NCI-H2107 treated with DMSO at 0.1 percent for 48 hours (cell line): ENCODE results near the gene HEMK1.

Experiments
- DNase-seq: peaks from one replicate; lab custom pipeline; 2025; ENCODE audit not compliant: unreplicated experiment; lab: John Stamatoyannopoulos, UW

The HEMK1 gene

DNA sequence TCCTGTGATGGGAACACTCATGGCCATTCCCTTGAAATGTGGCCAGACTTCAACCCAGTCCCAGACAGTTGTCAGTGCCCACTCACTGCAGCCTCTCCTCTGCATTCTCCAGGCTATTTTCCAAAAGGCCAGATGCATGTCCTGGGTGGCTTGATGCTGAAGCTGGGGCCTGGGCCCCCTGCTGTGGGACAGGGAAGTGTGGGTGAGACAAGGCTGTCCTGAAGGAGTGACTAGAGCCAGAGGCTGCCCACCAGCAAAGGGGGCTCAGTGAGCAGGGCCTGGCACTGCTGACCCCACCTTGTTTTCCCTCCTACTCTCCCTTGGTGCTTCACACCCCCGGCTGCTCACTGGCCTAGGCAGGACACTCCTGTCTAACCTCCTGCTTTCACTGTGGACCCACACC is 30.4 kb downstream of the HEMK1 start:
- DNase-seq, result no peak

DNA sequence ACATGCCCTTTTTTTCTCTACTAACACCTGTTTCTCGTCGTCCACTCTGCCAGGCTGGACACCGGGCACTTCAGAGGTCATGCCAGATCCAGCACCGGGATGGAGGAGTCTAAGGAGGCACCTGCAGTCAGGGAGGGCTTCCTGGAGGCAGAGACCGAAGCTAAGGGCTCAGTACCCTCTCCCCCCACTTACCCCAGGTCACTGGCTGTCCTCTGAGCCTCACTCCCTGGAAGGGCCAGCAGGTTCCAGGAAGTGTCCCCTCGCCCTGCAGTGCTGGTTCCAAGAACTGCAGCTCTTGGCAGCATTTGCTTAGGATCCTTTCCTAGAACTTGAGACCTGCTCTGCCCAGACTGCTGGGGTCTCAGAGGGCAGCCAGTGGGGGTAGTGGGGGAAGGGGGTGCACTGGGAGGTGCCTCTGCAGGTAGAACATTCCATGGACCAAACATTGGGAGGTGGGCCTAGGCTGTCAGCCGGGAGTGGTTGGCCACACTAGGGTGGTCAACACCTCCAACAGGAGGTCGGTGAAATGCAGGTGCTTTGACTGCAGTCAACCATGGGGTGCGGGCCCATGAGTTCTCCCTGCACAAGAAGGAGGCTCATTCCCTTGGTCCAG is 30.9 kb downstream of the HEMK1 start:
- DNase-seq, result no peak

DNA sequence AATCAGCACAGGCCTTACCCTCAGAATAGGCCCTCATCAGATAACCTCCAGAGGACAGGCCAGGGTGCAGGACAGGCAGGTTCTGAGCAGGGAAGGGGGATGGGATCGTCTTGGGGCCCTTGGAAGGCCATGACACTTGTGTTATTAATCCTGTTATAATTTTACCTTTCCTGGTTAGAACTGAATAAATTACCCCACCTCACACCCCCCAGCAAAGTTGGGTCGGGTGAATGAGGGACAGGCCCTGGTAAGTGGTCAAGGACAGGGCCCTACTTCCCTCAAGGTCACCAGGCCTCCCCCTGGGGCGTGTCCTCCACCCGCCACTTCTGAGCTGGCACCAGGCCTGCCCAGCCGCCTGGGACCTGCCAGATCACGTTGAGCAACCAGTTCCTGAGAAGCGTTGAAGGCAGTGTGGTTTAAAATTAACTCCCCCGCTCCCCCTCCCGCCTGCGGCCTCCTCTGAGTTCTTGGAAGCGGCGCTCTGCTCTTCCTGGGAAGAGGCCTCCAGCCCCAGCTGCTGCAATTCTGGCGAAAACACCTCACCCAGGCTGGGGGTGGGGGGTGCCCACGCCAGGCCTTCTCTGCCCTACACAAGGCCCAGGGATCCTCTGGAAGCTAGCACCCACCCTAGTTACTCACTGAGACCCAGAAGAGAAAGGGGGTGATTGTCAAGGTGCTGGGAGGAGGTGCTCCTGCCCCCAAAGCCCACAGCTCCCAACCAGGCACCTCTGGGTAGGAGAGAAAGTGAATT is 31.7 kb downstream of the HEMK1 start:
- peak; percentile 78 for DNase-seq

DNA sequence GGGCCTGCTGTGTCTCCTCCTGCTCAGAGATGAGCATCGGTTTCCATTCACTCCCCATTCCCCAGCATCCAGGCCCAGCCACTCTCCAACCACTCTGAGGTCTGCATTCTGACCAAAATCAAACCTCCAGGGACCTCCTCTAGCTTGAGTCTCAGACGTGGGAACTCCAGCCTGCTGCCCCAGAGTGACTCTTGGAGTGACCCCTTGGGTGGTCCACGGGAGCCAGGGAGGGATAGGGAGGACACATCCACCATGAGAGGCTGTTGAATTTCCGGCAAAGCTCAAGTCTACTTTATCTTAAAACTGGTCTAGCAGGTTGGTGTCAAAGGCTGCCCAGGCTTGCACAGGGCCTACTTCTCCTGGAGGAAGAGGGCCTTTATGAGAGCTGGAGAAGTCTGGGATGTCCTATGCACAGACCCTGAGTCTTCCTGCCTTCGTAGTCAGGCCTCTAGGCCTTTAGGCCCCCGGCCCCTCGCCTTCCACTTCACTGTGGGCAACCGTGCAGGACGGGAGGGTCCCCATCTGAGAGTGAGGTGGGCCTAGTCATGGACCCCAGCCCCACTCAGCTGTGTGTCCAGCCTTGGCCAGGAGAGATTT is 33.4 kb downstream of the HEMK1 start:
- no peak for DNase-seq

DNA sequence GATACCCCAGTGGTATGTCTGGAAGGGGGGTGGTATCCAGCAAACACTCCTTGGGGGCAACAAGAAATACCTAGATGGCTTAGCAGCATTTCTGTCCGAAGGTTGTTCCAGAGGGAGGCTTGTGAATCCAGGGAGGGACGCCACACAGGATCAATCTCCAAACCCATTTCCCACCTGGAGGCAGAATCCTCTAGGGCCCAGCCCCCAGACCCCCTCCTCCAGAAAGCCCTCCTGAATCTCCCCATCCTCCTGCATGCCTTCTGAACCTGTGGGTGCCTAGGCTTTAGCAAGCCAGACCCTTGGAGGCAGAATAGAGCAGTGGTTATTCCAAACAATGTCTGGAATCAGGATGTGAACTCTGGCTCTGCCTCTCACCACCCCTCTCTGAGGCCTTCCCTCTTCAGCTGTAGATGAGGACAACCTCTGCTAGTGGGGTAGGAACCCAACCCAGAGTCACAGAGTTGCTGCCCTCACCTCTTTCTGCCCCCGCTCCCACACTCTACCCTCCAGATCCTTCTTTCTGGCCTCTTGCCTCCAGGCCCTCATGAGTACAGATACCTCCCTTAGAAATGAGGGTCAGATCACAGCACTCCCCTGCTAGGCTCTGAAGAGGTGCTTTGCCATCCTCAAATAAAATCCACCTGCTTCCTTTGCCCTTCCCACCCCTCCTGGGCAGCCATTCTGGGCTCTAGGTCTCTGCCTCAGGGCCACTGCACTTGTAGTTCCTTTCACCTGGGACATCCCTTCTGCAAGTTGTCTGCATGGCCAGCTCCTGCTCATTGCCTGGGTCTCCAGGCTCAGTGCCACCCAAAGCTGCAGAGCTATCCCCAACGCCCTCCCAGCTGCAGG is 34.2 kb downstream of the HEMK1 start:
- DNase-seq, result no peak

DNA sequence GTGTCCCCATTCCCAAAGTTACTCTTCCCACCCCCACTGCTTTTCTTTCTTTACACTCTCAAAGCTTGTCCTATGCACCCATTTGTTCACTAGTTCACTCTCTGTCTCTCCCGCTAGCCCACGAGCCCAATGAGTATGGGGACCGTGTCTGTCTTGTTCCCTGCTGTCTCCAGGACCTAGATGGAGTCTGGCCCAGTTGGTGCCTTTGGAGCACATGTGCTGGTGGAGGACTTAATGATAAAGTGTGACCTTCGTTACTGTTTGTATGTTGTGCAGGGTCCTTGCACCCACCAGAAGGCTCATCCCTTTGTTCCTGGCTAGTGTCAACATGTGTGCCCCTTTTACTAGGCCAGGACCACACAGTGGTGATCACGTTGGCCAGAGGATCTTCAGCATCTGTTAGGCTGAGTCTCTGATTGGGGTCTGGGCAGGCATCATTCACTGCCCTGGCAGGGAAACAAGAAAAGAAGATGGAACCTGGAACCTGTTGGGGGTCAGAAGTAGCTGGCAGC is 34.8 kb downstream of the HEMK1 start:
- no peak for DNase-seq

DNA sequence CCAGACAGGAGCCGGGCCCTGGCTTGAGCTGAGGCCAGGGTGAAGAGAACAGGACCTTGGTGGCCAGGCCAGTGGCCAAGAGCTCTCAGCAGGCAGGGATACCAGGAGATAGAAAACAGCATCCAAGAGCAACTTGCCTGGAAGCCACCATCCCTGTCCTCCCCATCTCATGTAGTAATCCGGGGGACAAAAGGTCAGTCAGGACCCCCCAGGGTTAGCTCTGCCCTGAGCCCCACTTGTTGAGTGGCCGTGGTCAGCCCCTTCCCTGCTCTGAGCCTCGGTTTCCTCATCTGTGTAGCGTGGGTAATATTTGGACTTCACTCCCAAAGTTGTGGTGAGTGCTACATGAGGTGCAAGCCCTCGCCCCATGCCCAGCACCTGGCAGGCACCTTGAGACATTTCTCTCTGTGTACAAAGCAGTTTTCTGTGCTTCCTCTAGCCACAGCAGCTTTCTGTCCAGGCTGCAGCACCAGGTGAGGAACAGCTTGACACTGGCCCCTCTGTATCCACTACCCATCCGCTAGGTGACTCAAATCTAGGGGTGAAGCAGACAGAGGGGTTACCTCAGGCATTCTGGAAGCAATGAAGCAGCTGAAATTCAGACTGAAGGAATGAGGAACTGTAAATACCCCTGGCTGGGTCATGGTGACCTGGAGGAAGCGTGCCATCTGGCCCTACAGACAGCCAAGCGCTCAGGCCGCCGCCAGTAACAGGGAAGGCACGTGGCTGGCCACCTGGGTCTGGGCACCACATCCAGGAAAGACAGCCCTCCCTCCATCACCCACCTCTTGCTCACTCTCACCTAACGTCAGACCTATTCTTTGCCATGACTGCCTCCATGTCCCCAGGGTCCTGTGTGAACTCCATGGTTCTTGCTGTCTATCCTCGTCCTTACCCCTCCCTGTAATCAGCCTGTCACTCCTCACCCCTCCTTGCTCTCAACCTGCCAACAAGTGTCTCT is 35.6 kb downstream of the HEMK1 start:
- no peak for DNase-seq

DNA sequence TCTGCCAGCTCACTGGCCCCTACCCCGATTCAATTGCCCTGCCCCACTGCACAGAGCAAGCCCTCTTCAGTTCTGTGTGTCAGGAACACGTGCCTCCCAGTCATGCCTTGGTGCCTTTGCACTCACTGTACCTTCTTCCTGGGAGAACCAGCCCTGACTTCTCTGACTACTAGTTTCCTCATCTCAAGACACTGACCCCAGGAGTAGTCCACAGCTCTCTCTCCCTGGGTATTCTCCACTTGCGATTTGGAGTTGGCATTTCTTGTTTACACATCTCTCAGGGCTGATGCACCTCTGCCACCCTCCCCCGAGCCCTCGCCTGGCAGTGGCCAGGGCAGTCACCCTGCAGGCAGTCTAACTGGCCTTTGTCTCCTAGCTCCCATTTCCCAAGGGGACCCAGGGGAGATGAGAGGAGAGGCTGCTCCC is 36.6 kb downstream of the HEMK1 start:
- DNase-seq, result no peak

DNA sequence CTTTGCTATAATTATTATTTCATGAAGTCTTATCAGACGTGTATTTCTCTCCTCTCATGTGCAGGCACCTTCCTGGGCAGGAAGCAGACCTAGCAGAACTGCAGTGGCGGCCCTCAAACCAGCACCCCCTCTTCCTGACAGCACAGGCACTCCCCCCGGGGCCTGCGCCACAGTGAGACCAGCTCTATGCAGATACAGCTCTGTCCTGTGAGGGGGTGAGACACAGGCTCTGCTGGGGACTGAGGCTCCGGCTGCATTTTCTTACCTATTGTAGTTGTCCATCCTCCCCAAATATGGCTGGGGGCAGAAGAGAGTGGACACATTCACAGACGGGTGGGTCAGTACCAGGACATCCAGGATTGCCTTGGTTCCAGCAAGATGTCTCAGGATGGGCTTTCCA is 37.3 kb downstream of the HEMK1 start:
- no peak for DNase-seq

DNA sequence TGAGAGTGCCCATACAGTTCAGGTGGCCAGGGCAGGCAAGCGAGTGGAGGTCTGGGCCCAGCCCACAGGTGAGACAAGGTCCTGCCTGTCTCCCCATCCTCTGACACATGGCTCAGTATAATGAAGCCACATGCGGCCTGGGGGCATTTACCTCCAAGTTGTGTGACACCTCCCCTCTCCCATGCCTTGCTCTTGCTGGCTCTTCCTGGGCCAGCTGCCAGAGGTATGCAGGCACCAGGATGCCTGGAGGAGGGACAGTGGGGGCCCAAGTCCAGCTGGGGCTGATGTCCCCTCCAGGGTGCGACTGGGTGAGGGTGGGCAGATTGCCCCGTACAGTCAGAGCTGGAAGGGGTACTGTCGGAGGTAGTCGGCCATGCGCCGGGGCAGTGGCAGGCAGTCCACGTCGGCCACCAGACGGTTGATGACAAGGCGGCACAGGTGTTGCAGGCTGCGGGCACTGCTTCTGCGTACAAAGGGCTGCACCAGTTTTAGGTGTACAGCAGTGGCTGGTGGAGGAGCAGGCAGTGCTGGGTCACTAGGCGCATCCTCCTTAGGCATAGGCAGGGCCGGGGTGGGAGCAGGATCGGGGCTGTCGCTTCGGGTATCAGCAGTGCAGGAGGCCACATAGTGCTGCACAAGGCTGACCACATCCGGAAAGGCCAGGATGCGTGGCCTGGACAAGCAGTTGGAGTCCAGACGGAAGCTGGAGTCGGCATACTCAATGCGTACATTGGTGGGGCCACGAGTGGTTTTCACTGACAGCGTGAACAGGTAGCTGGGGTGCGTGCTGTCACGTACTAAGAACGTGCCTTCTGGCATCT is 38.2 kb downstream of the HEMK1 start:
- DNase-seq, result no peak

DNA sequence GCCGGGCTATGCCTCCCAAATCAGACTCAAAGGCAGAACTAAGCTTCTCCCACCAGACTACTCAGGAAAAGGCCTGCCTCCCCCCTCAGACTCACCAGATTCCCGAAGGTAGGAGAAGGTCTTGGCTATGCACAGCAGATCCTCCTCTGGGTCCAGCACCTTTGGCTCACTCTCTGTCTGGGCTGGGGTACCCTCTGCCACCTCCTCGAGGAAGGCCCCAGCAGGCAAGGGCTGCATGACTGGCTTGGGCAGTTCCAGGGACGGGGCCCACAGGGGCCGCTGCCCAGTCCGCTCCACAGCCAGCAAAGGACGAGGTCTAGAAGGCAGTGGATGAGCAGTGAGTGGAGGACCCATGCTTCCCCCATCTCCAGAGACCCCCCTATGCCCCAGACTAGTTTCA is 39.0 kb downstream of the HEMK1 start:
- DNase-seq, result no peak

DNA sequence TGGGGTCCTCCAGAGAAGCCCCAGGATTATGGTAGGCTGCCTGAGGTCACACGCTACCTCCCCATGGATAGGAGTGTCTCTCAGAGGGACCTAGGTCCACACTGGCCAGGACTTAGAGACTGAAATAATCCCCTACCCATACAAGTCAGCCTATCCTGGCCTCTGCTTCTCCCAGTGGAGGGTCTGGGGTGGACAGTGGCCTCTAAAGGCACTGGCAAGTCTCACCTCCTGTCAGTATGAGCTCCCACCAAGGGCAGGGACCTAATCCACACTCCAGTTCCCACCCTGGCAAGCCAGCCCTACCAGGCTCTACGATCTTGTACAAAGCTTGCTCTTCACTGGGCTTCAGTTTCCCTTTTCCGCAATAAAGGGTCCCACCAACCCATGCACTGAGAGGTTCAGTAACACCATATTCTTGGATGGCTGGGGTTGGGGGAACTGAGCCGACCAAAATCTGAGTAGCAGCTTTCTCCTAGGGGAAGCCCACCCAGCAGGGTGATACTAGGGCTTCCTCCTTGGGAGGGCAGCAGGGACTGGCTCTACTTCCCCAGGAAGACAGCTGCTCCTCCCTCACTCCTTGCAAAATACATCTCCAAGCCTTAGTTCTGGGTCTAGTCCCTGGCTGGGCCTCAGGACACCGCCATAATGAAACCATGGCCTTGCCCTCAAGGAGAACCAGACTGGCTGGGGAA is 39.9 kb downstream of the HEMK1 start:
- DNase-seq, result no peak

DNA sequence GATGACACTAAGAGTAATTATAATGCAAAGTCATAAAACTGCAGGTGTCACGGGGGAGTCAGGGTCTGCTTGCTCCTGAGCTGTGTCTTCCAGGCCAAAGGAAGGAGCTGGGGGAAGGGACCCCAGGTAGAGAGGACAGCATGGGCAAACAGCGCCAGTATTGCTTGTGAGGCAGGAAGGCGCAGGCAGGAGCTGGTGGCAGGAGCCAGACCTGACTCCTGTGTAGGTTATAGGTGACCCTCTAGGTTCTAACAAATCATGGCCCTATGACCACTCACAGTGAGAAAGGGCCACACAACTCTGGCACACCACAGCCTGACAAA is 40.4 kb downstream of the HEMK1 start:
- no peak for DNase-seq

DNA sequence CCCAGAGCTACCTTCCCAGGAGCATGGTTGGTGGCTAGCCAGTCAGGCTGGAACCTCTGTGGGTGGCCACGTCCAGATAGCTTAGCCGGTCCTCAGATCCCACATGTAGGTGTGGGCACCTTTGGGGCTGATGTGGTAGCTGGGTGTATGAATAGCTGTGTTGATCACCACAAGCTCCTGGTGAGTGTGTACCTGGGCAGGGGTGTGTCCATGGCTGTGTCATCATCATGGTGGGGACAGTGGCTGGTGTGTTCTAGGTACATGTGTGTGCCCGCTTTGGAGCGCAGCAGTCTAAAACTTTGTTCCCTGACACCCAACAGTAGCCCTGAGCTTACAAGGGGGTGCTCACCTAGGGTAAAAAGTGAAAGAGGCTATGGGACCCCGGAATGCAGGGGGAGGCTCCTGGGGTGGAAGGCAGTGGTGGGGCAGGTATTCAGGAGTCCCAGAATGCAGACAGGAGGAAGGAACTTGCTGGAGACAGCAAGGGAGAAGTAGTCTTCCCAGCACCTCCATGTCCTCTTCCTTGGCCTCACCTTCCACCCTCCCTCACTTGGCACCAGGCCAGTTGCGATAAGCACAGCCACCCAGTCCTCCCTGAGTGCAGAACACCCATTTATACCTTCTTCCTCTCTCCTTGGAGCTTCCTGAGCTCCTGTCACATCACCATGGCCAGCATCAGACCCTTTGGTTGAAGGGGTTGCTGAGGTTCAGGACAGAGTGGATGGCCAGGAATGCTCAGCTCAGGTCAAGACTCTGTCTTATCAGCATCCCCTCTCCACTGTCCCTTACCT is 41.1 kb downstream of the HEMK1 start:
- DNase-seq, result no peak

DNA sequence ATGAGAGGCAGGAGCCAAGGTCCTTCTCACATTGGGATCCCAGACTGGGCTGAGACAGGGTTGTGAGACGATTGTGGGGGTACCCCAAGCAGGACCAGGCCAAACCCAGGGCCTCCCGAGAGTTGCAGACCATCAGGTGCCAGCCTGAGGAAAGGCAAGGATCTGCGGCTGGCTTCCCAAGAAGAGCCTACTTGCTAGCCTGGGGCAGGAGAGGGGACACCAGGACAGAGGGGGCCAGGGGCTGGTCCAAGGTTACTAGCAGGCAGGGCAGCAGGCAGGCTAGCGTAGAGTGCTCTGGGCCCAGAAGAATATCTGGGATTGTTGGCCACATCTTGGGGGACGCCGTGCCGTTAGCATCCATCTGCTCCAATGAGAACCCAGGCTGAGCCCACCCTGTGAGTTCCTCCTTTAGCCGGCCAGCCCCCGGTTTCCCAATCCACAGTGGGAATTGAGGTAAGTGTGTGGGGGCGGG is 41.7 kb downstream of the HEMK1 start:
- no peak for DNase-seq

DNA sequence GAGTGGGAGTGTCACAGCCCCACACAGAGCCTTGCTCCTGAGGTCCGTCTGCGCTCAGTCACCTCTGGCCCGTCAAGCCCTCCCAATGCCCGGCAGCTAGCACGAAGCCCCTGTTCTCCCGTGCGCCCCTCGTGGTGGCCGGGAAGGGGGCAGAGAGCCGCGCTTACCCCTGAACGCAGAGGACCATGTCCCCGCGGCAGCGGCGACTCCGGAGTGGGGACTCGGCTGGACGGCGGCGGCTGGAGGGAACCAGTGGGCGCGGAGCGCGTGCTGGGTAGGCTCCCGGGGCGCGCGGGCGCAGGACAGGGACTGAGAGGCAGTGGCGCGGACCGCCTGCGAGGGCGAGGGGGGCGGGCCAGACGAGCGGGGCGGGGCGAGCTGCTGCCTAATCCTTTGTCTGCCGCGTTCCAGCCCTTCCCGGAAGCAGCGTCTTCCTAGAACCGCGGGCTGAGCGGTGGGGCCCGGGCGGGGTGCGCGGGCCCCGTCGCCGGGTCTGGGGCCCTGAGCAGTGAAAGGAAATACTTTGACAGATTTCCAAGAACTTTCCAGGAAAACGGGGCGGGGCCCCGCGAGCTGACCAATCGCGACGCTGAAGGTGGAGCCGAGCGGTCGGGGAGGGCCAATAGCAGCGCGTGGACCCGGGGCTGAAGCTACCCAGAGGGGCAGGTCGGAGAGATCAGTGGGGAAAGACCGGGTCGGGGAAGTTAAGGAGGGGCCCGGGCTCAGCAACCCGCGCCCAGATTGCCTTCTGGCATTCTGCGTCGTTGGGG is 42.3 kb downstream of the HEMK1 start, which contains the start of gene CISH:
Gene CISH, minus strand, starts transcription at position 311 of the 770 bp plus-strand sequence. Its CDS starts 124 bp downstream, at position 187.
- no peak for DNase-seq

DNA sequence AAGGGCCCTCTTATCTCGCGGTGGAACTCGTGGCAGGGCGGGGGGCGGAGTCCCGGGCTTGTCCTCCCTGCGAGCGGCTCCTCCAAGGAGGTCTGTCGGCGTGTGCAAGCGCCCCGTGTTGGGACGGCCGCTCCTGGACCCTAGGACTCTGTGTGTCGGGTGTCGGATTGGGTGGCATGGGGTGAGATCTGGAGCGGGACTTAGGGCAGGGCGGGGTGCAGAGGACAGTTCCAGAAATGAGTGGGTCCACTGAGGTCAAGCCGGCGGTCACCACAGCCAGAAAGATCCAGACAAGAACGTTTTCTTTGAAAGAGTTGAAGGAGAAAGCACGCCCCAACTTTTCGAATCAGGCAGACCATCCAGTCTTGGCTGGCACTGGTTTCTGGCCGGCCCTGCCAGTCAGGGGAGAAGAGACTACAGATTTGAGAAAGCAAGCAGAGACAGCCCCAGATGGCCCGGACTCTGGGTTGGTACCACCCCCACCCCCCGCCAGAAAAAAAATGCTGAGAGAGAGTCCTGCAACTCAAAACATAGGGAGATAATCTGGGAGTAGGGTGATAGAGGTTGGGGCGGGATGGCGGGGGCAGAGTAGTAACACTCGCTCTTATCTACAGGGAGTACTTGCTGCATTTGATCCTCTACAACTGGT is 43.0 kb downstream of the HEMK1 start:
- no peak for DNase-seq
